Measurements from ENCODE around the gene IMPA2.

IMPA2 gene

GRCh38 chr18:12006488-12006840, 25.2 kb downstream of the IMPA2 start:
- no peak for TF ChIP-seq CTCF (IDR thresholded peaks at IDR 0.05)
- Histone ChIP-seq H3K4me1 (no peaks in the 10 kb centered on the region), H3K27me3 (no peaks in the 10 kb centered on the region), H3K36me3 (peaks cover 5 to 50% (median 14%) of the 10 kb centered on the region in 3 donors), H3K9me3 (no peaks in the 10 kb centered on the region), H3K4me3 (no peak overlapping the region), H3K27ac (no peak overlapping the region)
- intact Hi-C loops (cut with DNase I; ENCODE audit: low total_unique reads) = no loop called here
- DNase-seq = no peak

- Histone ChIP-seq H3K4me3 (no peak overlapping the region), H3K9me3 (no peaks in the 10 kb centered on the region), H3K27me3 (no peaks in the 10 kb centered on the region), H3K4me1 (no peaks in the 10 kb centered on the region), H3K36me3 (peaks cover 0 to 49% (median 14%) of the 10 kb centered on the region in 3 donors), H3K27ac (no peak overlapping the region)
- intact Hi-C loops (cut with DNase I; ENCODE audit: low total_unique reads) = no loop called here
- TF ChIP-seq CTCF (IDR thresholded peaks at IDR 0.05) = no peak
- no peak for DNase-seq
Measured at GRCh38 chr18:12007063-12007462, 25.8 kb downstream of the IMPA2 start.

- no peaks in the 10 kb centered on the region for H3K27me3 ChIP-seq
- H3K27ac ChIP-seq = no peak overlapping the region
- no peak for DNase-seq
- H3K4me3 ChIP-seq = no peak overlapping the region
- H3K9me3 ChIP-seq = no peaks in the 10 kb centered on the region
- TF ChIP-seq CTCF (IDR thresholded peaks at IDR 0.05) = no peak
- H3K36me3 ChIP-seq = peaks cover 0 to 56% (median 7%) of the 10 kb centered on the region in 3 donors
- no peaks in the 10 kb centered on the region for H3K4me1 ChIP-seq
- intact Hi-C loops (cut with DNase I; ENCODE audit: low total_unique reads) = no loop called here
Measured at GRCh38 chr18:12008181-12008767, 27.0 kb downstream of the IMPA2 start.

- intact Hi-C loops (cut with DNase I; ENCODE audit: low total_unique reads) = no loop called here
- Histone ChIP-seq H3K27me3 (no peaks in the 10 kb centered on the region), H3K27ac (no peak overlapping the region), H3K4me1 (no peaks in the 10 kb centered on the region), H3K4me3 (no peak overlapping the region), H3K36me3 (peaks cover under 1 to 60% (median 7%) of the 10 kb centered on the region in 3 donors), H3K9me3 (no peaks in the 10 kb centered on the region)
- no peak for TF ChIP-seq CTCF (IDR thresholded peaks at IDR 0.05)
- DNase-seq = no peak
Measured at GRCh38 chr18:12008842-12009580, 27.7 kb downstream of the IMPA2 start.

- no peak for DNase-seq
- TF ChIP-seq CTCF (IDR thresholded peaks at IDR 0.05) = no peak
- Histone ChIP-seq H3K27me3 (no peaks in the 10 kb centered on the region), H3K4me3 (no peak overlapping the region), H3K36me3 (peaks cover 4 to 66% (median 7%) of the 10 kb centered on the region in 3 donors), H3K9me3 (no peaks in the 10 kb centered on the region), H3K27ac (no peak overlapping the region), H3K4me1 (no peaks in the 10 kb centered on the region)
- intact Hi-C loops (cut with DNase I; ENCODE audit: low total_unique reads) = no loop called here
Measured at GRCh38 chr18:12009581-12010140, 28.4 kb downstream of the IMPA2 start.
